Activated CD8-positive, alpha-beta T cell treated with anti-CD3 and anti-CD28 coated beads for 36 hours (primary cell): ENCODE results near the gene CYP46A1. TPM values are rescaled to one million over a fixed set of nuclear protein-coding genes. Genes with fewer than 3 reads are reported as not detected.

Source experiments
- ATAC-seq: fragments of 200-7000 bp; cut with Tn5 transposase; one replicate; pipeline ENCODE4 v1.10.0; 2021; ENCODE audit warnings: mild to moderate bottlenecking, moderate library complexity
- CTCF ChIA-PET: fragments of 350-600 bp; sonication (Branson Sonifier 250); formaldehyde crosslinking; loops from one replicate; lab custom pipeline; 2021; ENCODE audit warnings: antibody characterized with exemption; lab: Charles Lee
- POLR2A ChIA-PET: fragments of 350-600 bp; sonication (Branson Sonifier 250); formaldehyde crosslinking; loops from one replicate; lab custom pipeline; 2021; ENCODE audit warnings: antibody characterized with exemption; lab: Charles Lee
- DNase-seq: peaks from one replicate; pipeline ENCODE4 v3.0.0-alpha.2; 2020
- H3K27ac Mint-ChIP-seq: one replicate; pipeline ENCODE4 v1.8.0; 2021; ENCODE audit warnings: mild to moderate bottlenecking, mixed read lengths
- H3K27me3 Mint-ChIP-seq: one replicate; pipeline ENCODE4 v1.8.0; 2021; ENCODE audit warnings: mixed read lengths
- H3K36me3 Mint-ChIP-seq: one replicate; pipeline ENCODE4 v1.8.0; 2021; ENCODE audit warnings: low read depth, mixed read lengths
- H3K4me1 Mint-ChIP-seq: one replicate; pipeline ENCODE4 v1.8.0; 2021; ENCODE audit warnings: low read depth, mixed read lengths
- H3K4me3 Mint-ChIP-seq: one replicate; pipeline ENCODE4 v1.8.0; 2021; ENCODE audit warnings: mild to moderate bottlenecking, moderate library complexity, mixed read lengths
- H3K9me3 Mint-ChIP-seq: one replicate; pipeline ENCODE4 v1.8.0; 2021; ENCODE audit warnings: mixed read lengths
- intact Hi-C: fragments of 100-400 bp; cut with micrococcal nuclease; formaldehyde crosslinking; loops from one replicate; pipeline ENCODE4 v1.10.0; 2022
- total RNA-seq, 2 experiments: library from RNA; stranded (reverse); gene quantifications; one replicate each; pipeline ENCODE4 v1.2.3, GENCODE V29; 2021
- TF ChIP-seq, protein P1 (sequence below): fragments of 200-600 bp; IDR thresholded peaks from one replicate; pipeline ENCODE4 v1.8.0; 2022; ENCODE audit warnings: antibody characterized with exemption, mild to moderate bottlenecking

The CYP46A1 gene
- total RNA-seq, 2 experiments from 2014 or later: 0.16 to 0.20 TPM

DNA sequence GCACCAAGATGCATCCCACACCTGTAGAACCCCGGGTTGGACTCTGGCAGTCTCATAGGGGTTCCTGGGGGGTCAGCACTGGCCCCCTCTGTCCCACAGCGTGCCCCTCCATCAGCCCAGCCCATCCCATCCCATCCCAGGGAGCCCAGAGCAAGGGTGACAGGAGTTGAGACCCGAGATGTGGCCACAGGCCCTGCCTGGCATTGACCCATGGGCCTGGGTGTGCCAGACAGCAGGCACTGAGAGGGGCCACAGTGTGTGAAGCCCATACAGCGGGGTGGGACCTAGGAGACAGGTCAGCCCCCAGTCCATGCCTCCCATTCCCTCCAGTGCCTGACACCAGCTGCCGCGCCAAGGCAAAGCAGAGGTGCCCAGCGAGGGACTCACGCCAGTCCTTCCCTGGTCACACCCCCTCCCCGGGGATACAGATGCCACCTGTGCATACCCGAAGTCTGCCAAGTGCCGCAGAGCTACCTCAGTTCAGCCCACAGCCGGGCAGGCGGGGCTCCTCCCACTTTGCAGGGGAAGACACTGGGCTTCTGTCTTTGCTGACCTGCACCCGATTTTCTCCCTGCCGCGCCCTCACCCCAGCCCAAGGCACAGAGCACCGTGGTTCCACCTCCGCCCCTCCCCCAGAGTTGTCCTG is 50.4 kb downstream of the CYP46A1 start:
- H3K4me1 Mint-ChIP-seq: no peaks in the 10 kb centered on the region
- TF ChIP-seq, protein P1, sequence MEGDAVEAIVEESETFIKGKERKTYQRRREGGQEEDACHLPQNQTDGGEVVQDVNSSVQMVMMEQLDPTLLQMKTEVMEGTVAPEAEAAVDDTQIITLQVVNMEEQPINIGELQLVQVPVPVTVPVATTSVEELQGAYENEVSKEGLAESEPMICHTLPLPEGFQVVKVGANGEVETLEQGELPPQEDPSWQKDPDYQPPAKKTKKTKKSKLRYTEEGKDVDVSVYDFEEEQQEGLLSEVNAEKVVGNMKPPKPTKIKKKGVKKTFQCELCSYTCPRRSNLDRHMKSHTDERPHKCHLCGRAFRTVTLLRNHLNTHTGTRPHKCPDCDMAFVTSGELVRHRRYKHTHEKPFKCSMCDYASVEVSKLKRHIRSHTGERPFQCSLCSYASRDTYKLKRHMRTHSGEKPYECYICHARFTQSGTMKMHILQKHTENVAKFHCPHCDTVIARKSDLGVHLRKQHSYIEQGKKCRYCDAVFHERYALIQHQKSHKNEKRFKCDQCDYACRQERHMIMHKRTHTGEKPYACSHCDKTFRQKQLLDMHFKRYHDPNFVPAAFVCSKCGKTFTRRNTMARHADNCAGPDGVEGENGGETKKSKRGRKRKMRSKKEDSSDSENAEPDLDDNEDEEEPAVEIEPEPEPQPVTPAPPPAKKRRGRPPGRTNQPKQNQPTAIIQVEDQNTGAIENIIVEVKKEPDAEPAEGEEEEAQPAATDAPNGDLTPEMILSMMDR: no peak
- CTCF ChIA-PET: interaction anchor here (1.3 to 1.5 kb wide), 2 partner anchors 112 to 151 kb away, joined by 3 read pairs; no protein-coding TSS in a partner anchor

DNA sequence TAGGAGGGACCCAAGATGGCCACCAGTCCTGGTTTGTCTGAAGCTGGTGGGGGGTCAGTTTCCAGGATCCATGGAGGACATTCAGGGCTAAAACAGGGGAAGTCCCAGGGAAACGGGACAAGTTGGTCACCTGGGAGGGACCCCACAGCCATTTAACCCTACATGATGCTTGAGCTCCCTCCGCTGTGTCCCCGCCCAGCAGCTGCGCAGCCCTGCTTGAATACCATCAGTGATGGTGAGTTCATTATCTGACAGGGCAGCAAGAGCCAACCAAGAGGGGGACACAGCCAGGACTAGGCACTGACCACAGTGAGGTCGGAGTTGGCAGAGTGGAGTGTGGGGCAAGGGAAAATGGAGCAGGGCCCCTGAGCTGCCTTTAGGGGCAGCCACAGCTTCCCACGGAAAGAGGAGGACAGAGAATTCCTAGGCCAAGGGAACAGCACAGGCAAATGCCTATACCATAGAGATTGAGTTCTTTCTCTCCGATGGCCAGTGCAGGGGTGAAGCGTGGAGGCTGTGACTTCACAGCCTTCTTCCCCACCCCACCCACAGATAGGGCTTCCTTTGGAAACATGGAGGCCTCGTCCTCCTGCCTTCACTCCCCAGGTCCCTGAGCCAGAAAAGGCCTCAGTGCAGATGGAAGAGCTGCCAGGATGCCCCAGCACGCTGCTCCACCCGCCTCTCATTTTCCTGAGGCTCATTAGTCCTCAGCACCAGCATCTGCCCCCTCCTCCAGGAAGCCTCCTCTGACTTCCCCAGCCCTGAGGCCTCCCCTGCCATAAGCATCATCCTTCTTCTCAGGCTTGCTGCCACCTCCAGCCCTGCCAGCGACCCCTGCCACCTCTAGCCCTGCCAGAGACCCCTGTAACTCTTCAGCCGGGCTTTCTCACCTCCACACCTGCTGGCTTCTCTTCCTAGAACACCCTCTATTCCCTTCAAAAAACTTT is 51.4 kb downstream of the CYP46A1 start:
- H3K27me3 Mint-ChIP-seq: peaks cover 42% of the 10 kb centered on the region
- H3K4me3 Mint-ChIP-seq: no peak overlapping the region
- POLR2A ChIA-PET: no interaction called here

More for the DNA sequence above, 50.4 kb downstream of the CYP46A1 start:
- DNase-seq: no peak
- no peak for ATAC-seq
- POLR2A ChIA-PET: no interaction called here
- H3K9me3 Mint-ChIP-seq: no peaks in the 10 kb centered on the region
- intact Hi-C loops: loop anchor here (5.0 kb wide), 1 partner anchor 153 kb away; no protein-coding TSS in a partner anchor
- H3K36me3 Mint-ChIP-seq: no peaks in the 10 kb centered on the region
- H3K27ac Mint-ChIP-seq: no peak overlapping the region
- peaks cover 38% of the 10 kb centered on the region for H3K27me3 Mint-ChIP-seq
- H3K4me3 Mint-ChIP-seq: no peak overlapping the region

DNA sequence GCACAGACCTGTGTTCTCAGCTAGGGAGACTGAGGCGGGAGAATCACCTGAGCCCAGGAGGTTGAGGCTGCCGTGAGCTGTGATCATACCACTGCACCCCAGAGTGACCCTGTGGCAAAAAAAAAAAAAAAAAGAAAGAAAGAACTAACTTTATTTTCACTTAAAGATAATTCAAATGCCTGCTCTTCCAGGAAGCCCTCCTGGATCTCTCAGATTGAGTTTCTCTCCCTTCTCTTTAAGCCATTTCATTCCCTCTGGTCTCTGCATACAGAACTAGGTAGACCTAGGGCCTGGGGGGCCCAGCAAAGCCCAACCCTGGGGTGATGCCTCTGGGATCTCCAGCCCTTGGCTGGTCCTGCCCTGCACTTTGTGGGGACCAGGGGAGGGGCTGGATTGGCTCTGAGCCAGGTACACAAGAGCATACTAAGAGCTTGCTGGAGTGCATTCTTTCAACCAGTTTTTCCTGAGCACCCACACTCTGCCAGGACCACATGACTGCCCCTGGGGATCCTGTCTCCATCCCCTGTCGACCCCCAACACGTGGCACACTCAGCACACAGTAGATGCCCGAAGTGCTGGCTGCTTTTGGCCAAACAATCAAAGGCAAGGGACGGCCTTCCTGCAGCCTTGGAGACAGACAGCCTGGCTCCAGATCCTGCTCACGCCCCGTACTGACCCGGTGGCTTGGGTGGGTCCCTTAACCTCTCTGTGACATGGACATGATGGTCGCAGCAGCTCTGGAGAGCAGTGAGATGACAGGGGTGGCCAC is 52.7 kb downstream of the CYP46A1 start:
- H3K36me3 Mint-ChIP-seq: no peaks in the 10 kb centered on the region
- no peak overlapping the region for H3K27ac Mint-ChIP-seq
- intact Hi-C loops: no loop called here
- POLR2A ChIA-PET: no interaction called here
- no peak for DNase-seq
- H3K9me3 Mint-ChIP-seq: no peaks in the 10 kb centered on the region
- H3K27me3 Mint-ChIP-seq: peaks cover 45% of the 10 kb centered on the region
- H3K4me1 Mint-ChIP-seq: no peaks in the 10 kb centered on the region
- CTCF ChIA-PET: no interaction called here
- ATAC-seq: no peak
- H3K4me3 Mint-ChIP-seq: no peak overlapping the region
- TF ChIP-seq, protein P1: no peak

More for the DNA sequence above, 51.4 kb downstream of the CYP46A1 start:
- no peak for ATAC-seq
- TF ChIP-seq, protein P1: no peak
- intact Hi-C loops: no loop called here
- CTCF ChIA-PET: interaction anchor here (0.7 to 1.5 kb wide), 3 partner anchors 15 to 150 kb away, joined by 3 read pairs; no protein-coding TSS in a partner anchor
- no peaks in the 10 kb centered on the region for H3K9me3 Mint-ChIP-seq
- H3K4me1 Mint-ChIP-seq: no peaks in the 10 kb centered on the region
- DNase-seq: no peak
- H3K27ac Mint-ChIP-seq: no peak overlapping the region
- no peaks in the 10 kb centered on the region for H3K36me3 Mint-ChIP-seq

DNA sequence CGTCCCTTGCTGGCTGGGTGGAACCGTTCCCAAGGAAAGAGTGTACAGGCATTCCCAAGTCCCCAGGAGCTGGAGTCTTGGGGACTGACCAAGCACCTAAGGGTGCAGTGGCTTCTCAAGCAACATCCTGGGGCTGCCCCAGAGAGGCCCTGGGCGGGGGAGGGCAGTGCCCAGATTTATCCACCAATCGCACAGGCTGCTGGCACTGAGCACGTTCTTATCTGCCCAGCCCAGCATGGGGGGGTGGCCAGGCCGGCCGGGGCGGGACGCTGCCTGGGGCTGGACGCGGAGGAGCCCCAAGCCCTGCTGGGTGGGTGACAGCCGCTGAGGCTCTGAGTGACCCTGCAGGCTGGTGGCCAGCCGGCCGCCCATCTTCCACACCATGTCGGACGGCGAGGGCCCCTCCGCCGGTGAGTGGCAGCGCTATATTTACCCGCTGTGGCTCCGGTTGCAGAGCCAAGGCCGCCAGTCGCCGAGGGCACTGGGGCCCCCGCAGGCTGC is 53.4 kb downstream of the CYP46A1 start:
- intact Hi-C loops: no loop called here
- DNase-seq: no peak
- Mint-ChIP-seq H3K27ac (no peak overlapping the region), H3K4me1 (no peaks in the 10 kb centered on the region), H3K27me3 (peaks cover 43% of the 10 kb centered on the region), H3K9me3 (no peaks in the 10 kb centered on the region), H3K4me3 (no peak overlapping the region), H3K36me3 (no peaks in the 10 kb centered on the region)
- no peak for ATAC-seq
- POLR2A ChIA-PET: interaction anchor here (1.2 kb wide), 1 partner anchor 19 kb away, joined by 3 read pairs; no protein-coding TSS in a partner anchor
- TF ChIP-seq, protein P1: no peak
- CTCF ChIA-PET: interaction anchor here (1.1 kb wide), 1 partner anchor 49 kb away, joined by 3 read pairs; no protein-coding TSS in a partner anchor
